DMS 273 (cell line): ENCODE results near the gene ARHGAP5.

Experiments used
- DNase-seq: peaks from one replicate; lab custom pipeline; 2025; ENCODE audit not compliant: unreplicated experiment; lab: John Stamatoyannopoulos, UW

ARHGAP5 gene

GRCh38 chr14:32076278-32077080 is 625 bp upstream of the ARHGAP5 start:
- DNase-seq, result peak; percentile 99

DNA sequence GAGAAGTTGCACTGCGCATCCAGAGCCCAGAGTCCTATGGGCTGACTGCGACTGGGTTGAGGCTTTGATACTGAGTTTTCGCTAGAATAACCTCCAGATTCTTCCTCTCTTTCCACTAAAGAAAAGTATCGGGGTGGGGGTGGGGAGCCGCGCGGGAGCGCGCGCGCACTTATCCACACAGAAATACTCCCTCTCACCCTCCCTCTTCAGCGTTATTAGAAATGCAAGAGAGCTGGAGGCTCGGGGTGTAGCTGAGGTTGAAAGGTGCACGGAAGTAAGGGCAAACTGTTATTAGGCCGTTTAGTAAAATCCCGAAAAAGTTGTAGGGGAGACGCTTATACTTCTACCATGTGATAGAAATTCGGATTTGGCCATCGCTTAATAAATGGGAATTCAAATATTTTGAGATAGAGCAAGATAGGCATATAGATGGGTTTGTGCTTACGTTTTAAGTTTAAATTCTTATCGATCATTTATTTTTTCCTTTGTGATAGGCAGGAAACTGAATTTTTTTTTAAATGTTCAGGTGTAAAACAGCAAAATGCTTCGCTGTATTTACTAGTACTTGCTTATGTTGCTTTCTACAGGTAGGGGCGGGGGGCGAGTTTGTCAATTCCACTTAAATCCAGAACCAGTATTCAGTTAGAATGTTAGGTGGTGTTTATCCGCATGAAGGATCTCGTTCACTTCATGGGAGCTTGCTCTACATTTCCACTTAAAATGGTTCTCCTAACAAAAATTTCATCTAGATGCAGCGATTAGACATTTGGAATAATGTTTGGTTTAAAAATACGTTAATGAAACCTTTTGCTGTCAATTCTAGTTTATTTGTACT is 1.1 kb downstream of the ARHGAP5 start:
- DNase-seq, result peak; percentile 78

- peak; percentile 9 for DNase-seq
These were observed 1.7 kb downstream of the ARHGAP5 start for GRCh38 chr14:32078858-32079216.

GRCh38 chr14:32079264-32079663 is 2.2 kb downstream of the ARHGAP5 start:
- DNase-seq, result no peak

DNA sequence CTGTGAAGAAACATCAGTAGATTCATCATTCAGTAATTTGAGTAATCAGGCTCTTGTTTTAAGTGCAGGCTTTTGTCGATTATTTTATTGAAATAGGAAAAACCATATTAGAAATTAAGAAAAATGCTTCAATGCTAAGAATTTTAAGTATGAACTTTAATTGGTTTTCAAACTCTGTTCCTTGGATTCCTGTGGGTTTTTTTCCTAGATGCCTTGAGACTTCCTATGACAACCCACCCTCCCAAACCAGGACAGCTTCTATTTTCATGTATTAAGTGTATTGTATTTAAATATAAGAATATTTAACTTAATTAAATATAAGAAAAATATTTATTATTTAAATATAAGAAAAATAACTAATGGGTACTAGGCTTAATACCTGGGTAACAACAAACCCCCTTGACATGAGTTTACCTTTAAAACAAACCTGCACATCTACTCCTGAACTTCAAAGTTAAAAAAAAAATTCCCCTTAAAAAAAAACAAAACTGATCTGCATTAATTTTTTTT is 3.0 kb downstream of the ARHGAP5 start:
- no peak for DNase-seq

DNA sequence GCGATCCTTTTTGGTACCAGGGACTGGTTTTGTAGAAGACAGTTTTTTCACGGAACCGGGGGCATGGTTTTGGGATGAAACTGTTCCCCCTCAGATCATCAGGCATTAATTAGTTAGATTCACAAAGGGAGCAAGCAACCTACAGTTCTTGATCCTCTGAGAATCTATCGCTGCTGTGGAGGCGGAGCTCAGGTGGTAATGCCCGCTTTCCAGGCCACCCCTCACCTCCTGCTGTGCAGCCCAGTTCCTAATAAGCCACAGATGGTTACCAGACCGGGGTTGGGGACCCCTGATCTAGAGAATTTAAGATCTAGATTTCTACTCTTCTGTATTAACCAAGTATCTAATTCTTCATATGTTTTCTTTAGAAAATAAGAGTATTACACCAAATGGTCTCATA is 4.8 kb downstream of the ARHGAP5 start:
- DNase-seq, result no peak

GRCh38 chr14:32083315-32083624 is 6.2 kb downstream of the ARHGAP5 start:
- DNase-seq, result no peak

- DNase-seq, result no peak
These were observed 6.7 kb downstream of the ARHGAP5 start for GRCh38 chr14:32083789-32084188.

DNA sequence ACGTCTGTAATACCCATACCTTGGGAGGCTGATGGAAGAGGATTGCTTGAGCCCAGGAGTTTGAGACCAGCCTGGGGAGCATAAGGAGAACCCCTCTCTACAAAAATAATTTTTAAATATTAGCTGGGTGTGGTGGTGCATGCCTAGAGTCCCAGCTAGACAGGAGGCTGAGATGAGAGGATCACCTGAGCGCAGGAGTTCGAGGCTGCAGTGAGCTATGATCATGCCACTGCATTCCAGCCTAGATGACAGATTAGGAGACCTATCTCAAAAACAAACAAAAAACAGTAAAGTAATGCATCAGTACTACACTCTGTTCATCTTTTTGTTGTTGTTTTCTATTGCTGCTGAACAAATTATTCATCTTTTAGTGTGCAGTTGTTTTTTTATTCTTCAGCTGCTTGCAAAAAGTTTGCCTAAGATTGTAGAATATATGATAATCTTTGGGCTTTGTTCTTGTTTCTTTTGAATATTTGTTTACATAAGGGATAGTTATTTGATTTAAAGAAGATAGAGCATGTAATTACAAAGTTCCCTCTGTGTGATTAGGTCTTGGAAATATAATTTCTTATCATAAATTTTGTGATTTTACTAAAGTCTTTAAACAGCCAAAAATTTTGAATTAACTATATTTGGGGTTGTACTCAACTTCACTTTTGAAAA is 8.2 kb downstream of the ARHGAP5 start:
- DNase-seq, result no peak

- DNase-seq, result no peak
These were observed 8.8 kb downstream of the ARHGAP5 start for GRCh38 chr14:32085845-32086383.

DNA sequence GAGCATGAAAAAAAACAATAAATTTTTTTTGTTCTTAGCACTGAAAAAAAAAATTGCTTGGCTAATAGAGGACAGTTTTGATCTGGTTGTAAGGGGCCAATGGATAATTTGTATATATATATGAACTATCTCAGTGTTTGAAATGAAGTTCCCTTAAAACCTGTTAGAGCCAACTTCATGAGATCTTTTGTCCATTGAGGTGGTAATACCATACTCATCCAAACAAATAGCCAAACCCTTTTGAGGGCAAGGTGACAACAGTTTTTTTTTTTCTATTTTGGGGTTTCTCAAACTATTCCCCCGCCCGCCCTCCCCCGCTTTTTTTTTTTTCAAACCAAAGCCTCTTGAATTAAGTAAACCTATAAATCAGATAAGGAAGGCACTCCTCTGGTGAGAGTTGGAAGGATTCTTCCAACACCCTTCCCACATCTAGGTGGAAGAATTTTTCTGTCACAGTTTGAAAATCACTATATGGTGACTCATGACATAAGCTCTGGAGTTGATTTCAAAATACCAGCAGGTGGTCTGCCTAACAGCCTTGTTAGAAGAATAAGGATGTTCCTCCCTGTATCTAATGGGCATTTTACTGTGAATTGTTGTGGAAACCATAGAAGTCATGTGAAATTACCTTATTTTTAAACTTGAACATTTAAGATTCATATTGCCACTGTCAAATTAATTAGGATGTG is 10.2 kb downstream of the ARHGAP5 start:
- peak; percentile 35 for DNase-seq

- DNase-seq, result no peak
These were observed 10.8 kb downstream of the ARHGAP5 start for GRCh38 chr14:32087907-32088306.

GRCh38 chr14:32090686-32091085 is 13.6 kb downstream of the ARHGAP5 start:
- no peak for DNase-seq

- no peak for DNase-seq
These were observed 22.4 kb downstream of the ARHGAP5 start for GRCh38 chr14:32099473-32099872.

DNA sequence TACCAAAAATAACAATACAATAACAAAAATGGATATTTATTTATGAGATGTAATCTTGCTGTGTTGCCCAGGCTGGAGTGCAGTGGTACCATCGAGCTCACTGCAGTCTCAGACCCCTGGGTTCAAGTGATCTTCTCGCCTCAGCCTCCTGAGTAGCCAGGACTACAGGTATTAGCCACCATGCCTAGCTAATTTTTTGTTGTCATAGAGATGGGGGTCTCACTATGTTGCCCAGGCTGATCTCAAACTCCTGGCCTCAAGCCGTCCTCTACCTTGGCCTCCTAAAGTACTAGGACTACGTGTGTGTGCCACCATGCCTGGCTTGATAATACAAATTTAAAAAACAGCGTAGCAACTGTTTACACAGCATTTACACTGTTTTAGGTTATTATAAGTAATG is 23.1 kb downstream of the ARHGAP5 start:
- DNase-seq, result no peak

DNA sequence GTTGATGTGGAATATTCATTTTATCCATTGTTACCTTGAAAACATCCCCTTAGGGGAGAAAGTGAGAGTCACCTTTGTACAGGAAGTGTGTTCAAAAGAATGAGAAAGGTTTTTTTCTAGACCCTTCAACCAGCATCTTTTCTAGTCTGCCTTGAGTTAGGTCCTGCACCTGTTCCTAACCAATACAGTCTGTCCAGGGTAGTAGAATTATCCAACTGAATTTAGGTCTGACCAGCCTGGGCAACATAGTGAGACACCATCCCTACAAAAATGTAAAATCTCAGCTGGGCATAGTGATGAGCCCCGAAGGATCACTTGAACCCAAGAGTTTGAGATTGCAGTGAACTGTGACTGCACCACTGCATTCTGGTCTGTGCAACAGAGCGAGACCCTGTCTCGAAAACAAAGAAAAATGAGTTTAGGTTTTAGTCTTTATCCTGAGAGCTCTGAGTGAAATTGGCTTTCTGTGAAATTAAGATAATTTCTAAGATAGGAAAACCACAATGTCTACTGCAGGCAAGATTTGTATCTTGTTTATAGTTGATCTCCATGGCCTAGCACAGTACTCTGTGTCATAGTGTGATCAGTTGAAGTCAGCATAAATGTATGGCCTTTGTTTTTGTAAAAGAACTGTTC is 25.2 kb downstream of the ARHGAP5 start:
- DNase-seq, result no peak

DNA sequence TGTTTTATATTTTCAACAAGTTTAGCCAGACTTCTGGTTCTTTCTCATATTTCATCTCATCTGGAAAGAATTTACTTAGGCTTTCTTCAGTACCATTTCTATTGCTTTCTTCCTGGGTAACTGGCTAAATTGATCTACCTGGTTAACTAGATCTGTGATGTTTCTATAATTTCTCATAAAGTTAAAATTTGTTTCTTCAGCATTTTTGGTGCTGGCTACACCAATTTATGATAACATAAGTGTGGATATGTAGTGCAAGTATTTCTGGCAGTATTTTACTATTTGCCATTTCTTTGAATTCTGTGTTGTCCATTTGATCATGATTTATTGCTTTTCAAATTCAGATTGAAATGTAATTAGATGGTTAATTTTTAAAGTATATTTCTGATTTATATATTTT is 25.9 kb downstream of the ARHGAP5 start:
- DNase-seq, result no peak

GRCh38 chr14:32104308-32104707 is 27.2 kb downstream of the ARHGAP5 start:
- no peak for DNase-seq

GRCh38 chr14:32104803-32105202 is 27.7 kb downstream of the ARHGAP5 start:
- no peak for DNase-seq
